Liver (tissue), 9 donors: Measurements from ENCODE around the gene DNAJC5G. TPM values are rescaled to one million over a fixed set of nuclear protein-coding genes. Genes with fewer than 3 reads are reported as not detected.

Experiments used
- DNase-seq: peaks from one replicate; pipeline ENCODE4 v3.0.0-alpha.2; 2017; ENCODE audit warnings: low spot score
- H3K27ac ChIP-seq, 2 donors: one replicate each; pipeline ENCODE4 v1.7.0; 2013; ENCODE audit warnings: inconsistent platforms in 2 of 2, low read length in 2 of 2, control low read depth in 1 of 2, low read depth in 1 of 2, mild to moderate bottlenecking in 1 of 2
- H3K27me3 ChIP-seq, 4 donors: one replicate each; pipeline versions ENCODE4 v1.6.1 to v1.7.0; 2013; ENCODE audit warnings: low read length in 3 of 4, inconsistent platforms in 1 of 4, mild to moderate bottlenecking in 1 of 4, moderate library complexity in 1 of 4; ENCODE audit not compliant: control insufficient read depth in 4 of 4, insufficient read depth in 4 of 4
- H3K36me3 ChIP-seq, 4 donors: one replicate each; pipeline versions ENCODE4 v1.6.1 to v1.7.0; 2013; ENCODE audit warnings: low read length in 3 of 4, mild to moderate bottlenecking in 3 of 4, low read depth in 1 of 4, moderate library complexity in 1 of 4; ENCODE audit not compliant: control insufficient read depth in 4 of 4, insufficient read depth in 3 of 4
- H3K4me1 ChIP-seq, 4 donors: one replicate each; pipeline versions ENCODE4 v1.6.1 to v1.7.0; 2013; ENCODE audit warnings: low read length in 3 of 4, mild to moderate bottlenecking in 3 of 4, moderate library complexity in 1 of 4; ENCODE audit not compliant: control insufficient read depth in 4 of 4, insufficient read depth in 4 of 4
- H3K4me3 ChIP-seq, 3 donors: one replicate each; pipeline versions ENCODE4 v1.6.1 to v1.7.0; 2013; ENCODE audit warnings: low read length in 3 of 3, control low read depth in 1 of 3, low read depth in 1 of 3, mild to moderate bottlenecking in 1 of 3
- H3K9ac ChIP-seq, 2 donors: one replicate each; pipeline ENCODE4 v1.7.0; 2013; ENCODE audit warnings: low read length in 2 of 2, mild to moderate bottlenecking in 2 of 2, moderate library complexity in 2 of 2, control low read depth in 1 of 2, low read depth in 1 of 2
- H3K9me3 ChIP-seq, 4 donors: one replicate each; pipeline versions ENCODE4 v1.6.1 to v1.7.0; 2013; ENCODE audit warnings: low read length in 3 of 4; ENCODE audit not compliant: control insufficient read depth in 4 of 4
- EGR1 ChIP-seq, 2 donors: IDR thresholded peaks; 2 replicates each; pipeline ENCODE4 v1.6.1; 2016 to 2018; ENCODE audit warnings: antibody characterized with exemption in 2 of 2, low read depth in 2 of 2
- FOXA2 ChIP-seq: IDR thresholded peaks from 2 replicates; pipeline ENCODE4 v1.6.1; 2016; ENCODE audit warnings: antibody characterized with exemption
- GABPA ChIP-seq, 2 donors: IDR thresholded peaks in 1 of 2; conservative IDR thresholded peaks in 1 of 2; 2 replicates each; pipeline ENCODE4 v1.6.1; 2016; ENCODE audit warnings: antibody characterized with exemption in 2 of 2, mild to moderate bottlenecking in 1 of 2, moderate library complexity in 1 of 2
- HNF4A ChIP-seq, 2 donors: conservative IDR thresholded peaks; 2 replicates each; pipeline ENCODE4 v1.6.1; 2016; ENCODE audit warnings: antibody characterized with exemption in 2 of 2, mild to moderate bottlenecking in 2 of 2
- JUND ChIP-seq, 2 donors: IDR thresholded peaks; 2 replicates each; pipeline ENCODE4 v1.6.1; 2016; ENCODE audit warnings: antibody characterized with exemption in 2 of 2
- NR2F2 ChIP-seq: IDR thresholded peaks from 2 replicates; pipeline ENCODE4 v1.6.1; 2016; ENCODE audit warnings: antibody characterized with exemption
- RAD21 ChIP-seq, 2 donors: IDR thresholded peaks; 2 replicates each; pipeline ENCODE4 v1.6.1; 2016; ENCODE audit warnings: antibody characterized with exemption in 2 of 2, mild to moderate bottlenecking in 2 of 2
- SP1 ChIP-seq: IDR thresholded peaks from 2 replicates; pipeline ENCODE4 v1.6.1; 2018; ENCODE audit warnings: antibody characterized with exemption, mild to moderate bottlenecking
- TAF1 ChIP-seq: conservative IDR thresholded peaks from 2 replicates; pipeline ENCODE4 v1.6.1; 2016; ENCODE audit warnings: antibody characterized with exemption, mild to moderate bottlenecking
- WGBS: extraction: QIAGEN DNeasy Blood & Tissue Kit; methylation state at CpG from one replicate; pipeline ENCODE4 v1.1.7; 2013; 5-methylcytosine and 5-hydroxymethylcytosine counted together
- polyA plus RNA-seq, 2 donors: library from polyadenylated mRNA; stranded (reverse) in 1 of 2; unstranded in 1 of 2; fragments of 200-250 nt in 1 of 2; fragments of >200 nt in 1 of 2; fragmentation: Nextera tagmentation in 1 of 2; extraction: Ambion mirVana in 1 of 2; gene quantifications; one replicate each; pipeline versions ENCODE4 v1.2.1 to v1.2.3, GENCODE V29; 2013 to 2015
- total RNA-seq, 2 donors: library from RNA; depleted of rRNA; stranded (reverse); fragments of >200 nt; gene quantifications; one replicate each; pipeline ENCODE4 v1.2.3, GENCODE V29; 2014
- TF ChIP-seq, protein P1 (sequence below): IDR thresholded peaks from 2 replicates; pipeline ENCODE4 v1.6.1; 2016; ENCODE audit warnings: antibody characterized with exemption, mild to moderate bottlenecking
- TF ChIP-seq, protein P2 (sequence below): IDR thresholded peaks from 2 replicates; pipeline ENCODE4 v1.6.1; 2016; ENCODE audit warnings: antibody characterized with exemption
- TF ChIP-seq, protein P3 (sequence below): IDR thresholded peaks from 2 replicates; pipeline ENCODE4 v1.6.1; 2016; ENCODE audit warnings: antibody characterized with exemption
- TF ChIP-seq, protein P4 (sequence below): fragments of 150-350 bp; IDR thresholded peaks from 2 replicates; pipeline ENCODE4 v1.5.1; 2017; ENCODE audit warnings: improper control_type of control experiment, low read depth, low read length; ENCODE audit not compliant: missing input control
- donor health status: healthy.
- donor health status: healthy.
- donor health status: healthy.
- donor health status: healthy.
- donor health status: healthy.

The DNAJC5G gene
- total and polyA plus RNA-seq, 4 donors = not detected

DNA sequence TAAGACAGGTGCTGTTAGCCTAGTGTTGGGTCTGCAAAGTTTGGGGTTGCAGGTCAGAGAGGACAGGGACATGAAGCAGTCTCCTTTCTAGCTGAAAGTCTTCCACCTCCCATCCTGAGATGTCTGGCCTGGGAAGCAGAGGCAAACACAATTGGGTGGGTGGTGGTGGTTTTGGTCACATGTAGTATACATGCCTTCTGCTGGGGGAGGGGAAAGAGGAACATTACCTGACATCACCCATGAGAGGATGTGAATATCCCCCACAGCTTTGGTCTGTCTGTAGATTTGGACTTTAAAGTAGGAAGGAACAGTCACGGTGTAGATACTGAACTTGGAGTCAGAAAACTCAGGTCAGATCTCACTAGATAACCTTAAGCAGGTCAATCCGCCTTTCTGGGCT lies 4.6 kb upstream of the DNAJC5G start (continued):
- TF ChIP-seq, protein P1, sequence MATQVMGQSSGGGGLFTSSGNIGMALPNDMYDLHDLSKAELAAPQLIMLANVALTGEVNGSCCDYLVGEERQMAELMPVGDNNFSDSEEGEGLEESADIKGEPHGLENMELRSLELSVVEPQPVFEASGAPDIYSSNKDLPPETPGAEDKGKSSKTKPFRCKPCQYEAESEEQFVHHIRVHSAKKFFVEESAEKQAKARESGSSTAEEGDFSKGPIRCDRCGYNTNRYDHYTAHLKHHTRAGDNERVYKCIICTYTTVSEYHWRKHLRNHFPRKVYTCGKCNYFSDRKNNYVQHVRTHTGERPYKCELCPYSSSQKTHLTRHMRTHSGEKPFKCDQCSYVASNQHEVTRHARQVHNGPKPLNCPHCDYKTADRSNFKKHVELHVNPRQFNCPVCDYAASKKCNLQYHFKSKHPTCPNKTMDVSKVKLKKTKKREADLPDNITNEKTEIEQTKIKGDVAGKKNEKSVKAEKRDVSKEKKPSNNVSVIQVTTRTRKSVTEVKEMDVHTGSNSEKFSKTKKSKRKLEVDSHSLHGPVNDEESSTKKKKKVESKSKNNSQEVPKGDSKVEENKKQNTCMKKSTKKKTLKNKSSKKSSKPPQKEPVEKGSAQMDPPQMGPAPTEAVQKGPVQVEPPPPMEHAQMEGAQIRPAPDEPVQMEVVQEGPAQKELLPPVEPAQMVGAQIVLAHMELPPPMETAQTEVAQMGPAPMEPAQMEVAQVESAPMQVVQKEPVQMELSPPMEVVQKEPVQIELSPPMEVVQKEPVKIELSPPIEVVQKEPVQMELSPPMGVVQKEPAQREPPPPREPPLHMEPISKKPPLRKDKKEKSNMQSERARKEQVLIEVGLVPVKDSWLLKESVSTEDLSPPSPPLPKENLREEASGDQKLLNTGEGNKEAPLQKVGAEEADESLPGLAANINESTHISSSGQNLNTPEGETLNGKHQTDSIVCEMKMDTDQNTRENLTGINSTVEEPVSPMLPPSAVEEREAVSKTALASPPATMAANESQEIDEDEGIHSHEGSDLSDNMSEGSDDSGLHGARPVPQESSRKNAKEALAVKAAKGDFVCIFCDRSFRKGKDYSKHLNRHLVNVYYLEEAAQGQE = no peak
- TF ChIP-seq, protein P2, sequence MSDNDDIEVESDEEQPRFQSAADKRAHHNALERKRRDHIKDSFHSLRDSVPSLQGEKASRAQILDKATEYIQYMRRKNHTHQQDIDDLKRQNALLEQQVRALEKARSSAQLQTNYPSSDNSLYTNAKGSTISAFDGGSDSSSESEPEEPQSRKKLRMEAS = no peak
- no peak for TF ChIP-seq RAD21 (IDR thresholded peaks at IDR 0.05)
- TF ChIP-seq, protein P3, sequence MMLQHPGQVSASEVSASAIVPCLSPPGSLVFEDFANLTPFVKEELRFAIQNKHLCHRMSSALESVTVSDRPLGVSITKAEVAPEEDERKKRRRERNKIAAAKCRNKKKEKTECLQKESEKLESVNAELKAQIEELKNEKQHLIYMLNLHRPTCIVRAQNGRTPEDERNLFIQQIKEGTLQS = no peak

DNA sequence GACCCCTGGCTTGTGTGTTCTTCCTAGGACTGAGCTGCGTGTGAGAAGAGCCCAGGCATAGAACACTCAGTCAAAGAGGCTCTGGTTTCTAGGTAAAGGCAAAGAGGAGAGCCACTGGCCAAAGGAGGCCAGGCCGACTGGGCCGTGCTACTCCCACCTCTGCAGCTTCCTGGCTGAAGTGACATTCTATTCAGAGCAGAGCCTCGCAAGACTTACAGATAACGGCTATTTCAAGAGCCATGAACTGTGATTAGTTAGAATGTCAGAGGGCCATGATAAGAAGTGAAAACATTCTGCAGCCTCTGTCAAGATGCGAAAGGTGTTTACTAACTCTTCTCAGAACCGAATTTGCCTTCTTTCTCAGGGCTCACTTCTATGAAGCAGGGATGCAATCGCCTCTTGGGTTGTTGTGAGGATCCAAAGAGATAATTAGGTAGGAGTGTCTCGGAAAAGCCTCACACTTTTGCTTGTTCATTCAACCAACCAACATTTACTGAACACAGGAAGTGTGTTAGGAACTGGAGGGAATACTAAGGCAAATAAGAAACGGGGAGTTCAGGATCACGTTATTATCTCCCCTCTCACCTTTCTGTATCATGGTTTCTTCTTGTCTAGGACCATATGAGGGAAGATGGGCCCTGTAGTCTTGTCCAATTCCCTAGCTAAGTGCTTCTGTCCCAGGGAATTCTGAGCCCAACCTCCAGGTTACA lies 3.4 kb upstream of the DNAJC5G start:
- no peak overlapping the region for H3K9ac ChIP-seq
- no peak overlapping the region for H3K27ac ChIP-seq
- H3K36me3 ChIP-seq = no peaks in the 10 kb centered on the region
- peaks cover 0 to 3% (median under 1%) of the 10 kb centered on the region in 4 donors for H3K27me3 ChIP-seq
- H3K9me3 ChIP-seq = no peaks in the 10 kb centered on the region
- no peak for DNase-seq
- no peak overlapping the region for H3K4me3 ChIP-seq
- TF ChIP-seq, protein P1 = no peak
- TF ChIP-seq JUND (IDR thresholded peaks at IDR 0.05) (no peak), FOXA2 (no peak), TAF1 (no peak), EGR1 (IDR thresholded peaks at IDR 0.05; ENCODE audit: low read depth in 2 of 2) (no peak), NR2F2 (no peak), GABPA (IDR thresholded peaks at IDR 0.05 in 1 of 2, conservative IDR thresholded peaks at IDR 0.05 in 1 of 2) (no peak), SP1 (no peak), HNF4A (conservative IDR thresholded peaks at IDR 0.05) (no peak)
- TF ChIP-seq, protein P4, sequence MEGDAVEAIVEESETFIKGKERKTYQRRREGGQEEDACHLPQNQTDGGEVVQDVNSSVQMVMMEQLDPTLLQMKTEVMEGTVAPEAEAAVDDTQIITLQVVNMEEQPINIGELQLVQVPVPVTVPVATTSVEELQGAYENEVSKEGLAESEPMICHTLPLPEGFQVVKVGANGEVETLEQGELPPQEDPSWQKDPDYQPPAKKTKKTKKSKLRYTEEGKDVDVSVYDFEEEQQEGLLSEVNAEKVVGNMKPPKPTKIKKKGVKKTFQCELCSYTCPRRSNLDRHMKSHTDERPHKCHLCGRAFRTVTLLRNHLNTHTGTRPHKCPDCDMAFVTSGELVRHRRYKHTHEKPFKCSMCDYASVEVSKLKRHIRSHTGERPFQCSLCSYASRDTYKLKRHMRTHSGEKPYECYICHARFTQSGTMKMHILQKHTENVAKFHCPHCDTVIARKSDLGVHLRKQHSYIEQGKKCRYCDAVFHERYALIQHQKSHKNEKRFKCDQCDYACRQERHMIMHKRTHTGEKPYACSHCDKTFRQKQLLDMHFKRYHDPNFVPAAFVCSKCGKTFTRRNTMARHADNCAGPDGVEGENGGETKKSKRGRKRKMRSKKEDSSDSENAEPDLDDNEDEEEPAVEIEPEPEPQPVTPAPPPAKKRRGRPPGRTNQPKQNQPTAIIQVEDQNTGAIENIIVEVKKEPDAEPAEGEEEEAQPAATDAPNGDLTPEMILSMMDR = no peak
- 75% methylated on average over 11 of the region's 11 CpGs for WGBS
- no peaks in the 10 kb centered on the region for H3K4me1 ChIP-seq
